A549 (cell line): ENCODE data around the gene ATF5. TPM values are rescaled to one million over a fixed set of nuclear protein-coding genes. Genes with fewer than 3 reads are reported as not detected.

Experiments
- ATAC-seq, 2 experiments: fragments of 200-7000 bp in 1 of 2; fragments of >200 bp in 1 of 2; cut with Nextera tagmentation in 1 of 2; cut with Tn5 transposase in 1 of 2; 3 replicates each; pipeline versions ENCODE4 v1.8.0 to v1.9.1; 2018 to 2020; ENCODE audit warnings: mild to moderate bottlenecking in 1 of 2, moderate library complexity in 1 of 2
- CTCF ChIA-PET: fragments of 300-600 bp; sonication (Branson Sonifier 250); formaldehyde crosslinking; extraction: SDS; loops from one replicate; lab custom pipeline; 2021; ENCODE audit warnings: antibody characterized with exemption, inconsistent platforms; lab: Yijun Ruan, JAX
- POLR2A ChIA-PET: fragments of 350-600 bp; formaldehyde crosslinking; extraction: SDS; loops from one replicate; lab custom pipeline; 2021; ENCODE audit warnings: antibody characterized with exemption, inconsistent platforms; lab: Yijun Ruan, JAX
- DNase-seq, 2 experiments: peaks; one replicate each; pipeline versions ENCODE4 v3.0.0 to v3.0.0-alpha.2; 2011 to 2016; ENCODE audit warnings: low read depth in 1 of 2, low spot score in 1 of 2
- FAIRE-seq: peaks from 2 replicates; lab custom pipeline; 2011; peaks lifted over from hg19 to GRCh38; lab: Jason Lieb, UNC
- H3K27ac ChIP-seq, 2 experiments: fragments of >200 bp; sonication (Bioruptor Twin); formaldehyde crosslinking; 3 replicates each; pipeline ENCODE4 v1.5.1; 2016 to 2017
- H3K4me1 ChIP-seq: fragments of >200 bp; sonication (Bioruptor Twin); formaldehyde crosslinking; 3 replicates; pipeline ENCODE4 v1.6.1; 2016
- H3K4me2 ChIP-seq: fragments of >200 bp; sonication (Bioruptor Twin); formaldehyde crosslinking; 3 replicates; pipeline ENCODE4 v1.6.1; 2016
- H3K4me3 ChIP-seq: fragments of >200 bp; sonication (Bioruptor Twin); formaldehyde crosslinking; 3 replicates; pipeline ENCODE4 v1.5.1; 2016
- H3K9me3 ChIP-seq: fragments of >200 bp; sonication (Bioruptor Twin); formaldehyde crosslinking; 3 replicates; pipeline ENCODE4 v1.6.1; 2016
- CBX8 ChIP-seq: fragments of 200-600 bp; sonication (generic); IDR thresholded peaks from 2 replicates; pipeline ENCODE4 v1.6.1; 2016
- CHD2 ChIP-seq: fragments of 150-350 bp; IDR thresholded peaks from 2 replicates; pipeline ENCODE4 v1.6.1; 2014; ENCODE audit warnings: low read length; ENCODE audit not compliant: partially characterized antibody
- FOSB ChIP-seq: fragments of 250-450 bp; sonication (Bioruptor Pico); IDR thresholded peaks from 2 replicates; pipeline ENCODE4 v1.5.0; 2020; ENCODE audit warnings: mild to moderate bottlenecking, moderate library complexity
- FOSL2 ChIP-seq, 2 experiments: fragments of 450-650 bp in 1 of 2; fragments of >200 bp in 1 of 2; sonication (Bioruptor Twin) in 1 of 2; formaldehyde crosslinking; IDR thresholded peaks; 2 replicates each; pipeline versions ENCODE4 v1.5.0 to v1.6.1; 2016 to 2020; ENCODE audit warnings: mild to moderate bottlenecking in 1 of 2, moderate library complexity in 1 of 2
- GATA3 ChIP-seq: IDR thresholded peaks from 2 replicates; pipeline ENCODE4 v1.6.1; 2012; ENCODE audit warnings: borderline replicate concordance
- HMGXB4 ChIP-seq: fragments of 250-450 bp; sonication (Bioruptor Pico); IDR thresholded peaks from 2 replicates; pipeline ENCODE4 v1.5.0; 2021; ENCODE audit warnings: mild to moderate bottlenecking, moderate library complexity, borderline replicate concordance
- JUN ChIP-seq, 2 experiments: fragments of >200 bp; sonication (Bioruptor Twin); formaldehyde crosslinking; IDR thresholded peaks; 2 replicates in 1 of 2; 3 replicates in 1 of 2; pipeline ENCODE4 v1.6.1; 2016 to 2017
- KDM1A ChIP-seq: fragments of 200-600 bp; sonication (generic); IDR thresholded peaks from 2 replicates; pipeline ENCODE4 v1.6.1; 2016; ENCODE audit warnings: low read depth, mild to moderate bottlenecking
- MAX ChIP-seq: IDR thresholded peaks from 2 replicates; pipeline ENCODE4 v1.6.1; 2012
- PHF8 ChIP-seq: fragments of 200-600 bp; sonication (generic); IDR thresholded peaks from 2 replicates; pipeline ENCODE4 v1.6.1; 2016; ENCODE audit warnings: low read depth, mild to moderate bottlenecking, antibody characterized with exemption, moderate library complexity, borderline replicate concordance
- RAD21 ChIP-seq, 2 experiments: fragments of >200 bp in 1 of 2; sonication (Bioruptor Twin) in 1 of 2; formaldehyde crosslinking in 1 of 2; IDR thresholded peaks in 1 of 2; conservative IDR thresholded peaks in 1 of 2; 2 replicates in 1 of 2; 3 replicates in 1 of 2; pipeline ENCODE4 v1.6.1; 2012 to 2018; ENCODE audit warnings: inconsistent platforms in 1 of 2
- RCOR1 ChIP-seq: fragments of 150-350 bp; IDR thresholded peaks from 2 replicates; pipeline ENCODE4 v1.6.1; 2014; ENCODE audit warnings: antibody characterized with exemption, low read length, low read depth
- RFX5 ChIP-seq: fragments of 450-650 bp; IDR thresholded peaks from 2 replicates; pipeline ENCODE4 v1.7.1; 2014; ENCODE audit warnings: antibody characterized with exemption, mild to moderate bottlenecking, moderate library complexity
- SREBF2 ChIP-seq: fragments of 450-650 bp; IDR thresholded peaks from 2 replicates; pipeline ENCODE4 v1.6.1; 2014; ENCODE audit warnings: mild to moderate bottlenecking, moderate library complexity
- TFCP2L1 ChIP-seq: fragments of 250-450 bp; sonication (Bioruptor Pico); IDR thresholded peaks from 2 replicates; pipeline ENCODE4 v1.5.0; 2021; ENCODE audit warnings: mild to moderate bottlenecking
- ZFP36 ChIP-seq: fragments of 450-650 bp; IDR thresholded peaks from 2 replicates; pipeline ENCODE4 v1.6.1; 2014; ENCODE audit warnings: borderline replicate concordance; ENCODE audit not compliant: partially characterized antibody
- ZNF302 ChIP-seq: fragments of 250-450 bp; sonication (Bioruptor Pico); IDR thresholded peaks from 2 replicates; pipeline ENCODE4 v1.9.0; 2021; ENCODE audit warnings: inconsistent platforms, mild to moderate bottlenecking, moderate library complexity
- ZSCAN20 ChIP-seq: fragments of 250-450 bp; sonication (Bioruptor Pico); IDR thresholded peaks from 2 replicates; pipeline ENCODE4 v1.8.0; 2022; ENCODE audit warnings: mild to moderate bottlenecking, moderate library complexity
- WGBS: methylation state at CpG from one replicate; pipeline ENCODE4 v1.1.6; 2017; ENCODE audit errors: missing lambda C conversion rate; 5-methylcytosine and 5-hydroxymethylcytosine counted together
- polyA plus RNA-seq, 4 experiments: library from polyadenylated mRNA; depleted of rRNA in 3 of 4; stranded (reverse); fragments of >200 nt; fragmentation: RNase III in 1 of 4; extraction: RNeasy Plus Mini Kit Qiagen cat#74134 plus additional on column Dnase treatment in 1 of 4; gene quantifications; 2 replicates in 3 of 4; 3 replicates in 1 of 4; pipeline ENCODE4 v1.2.3, GENCODE V29; 2011 to 2017
- TF ChIP-seq, protein P1 (sequence below): IDR thresholded peaks from 2 replicates; pipeline ENCODE4 v1.6.1; 2012
- TF ChIP-seq, protein P2 (sequence below): fragments of >200 bp; sonication (Bioruptor Twin); formaldehyde crosslinking; IDR thresholded peaks from 2 replicates; pipeline ENCODE4 v1.6.1; 2016
- TF ChIP-seq, protein P3 (sequence below): fragments of 150-350 bp; IDR thresholded peaks from 2 replicates; pipeline ENCODE4 v1.6.1; 2014; ENCODE audit warnings: low read depth, mild to moderate bottlenecking, low read length

The ATF5 gene
- polyA plus RNA-seq, 2 of the 4 experiments (the other 2 are of a cell fraction): 12.9 to 42.8 TPM

DNA sequence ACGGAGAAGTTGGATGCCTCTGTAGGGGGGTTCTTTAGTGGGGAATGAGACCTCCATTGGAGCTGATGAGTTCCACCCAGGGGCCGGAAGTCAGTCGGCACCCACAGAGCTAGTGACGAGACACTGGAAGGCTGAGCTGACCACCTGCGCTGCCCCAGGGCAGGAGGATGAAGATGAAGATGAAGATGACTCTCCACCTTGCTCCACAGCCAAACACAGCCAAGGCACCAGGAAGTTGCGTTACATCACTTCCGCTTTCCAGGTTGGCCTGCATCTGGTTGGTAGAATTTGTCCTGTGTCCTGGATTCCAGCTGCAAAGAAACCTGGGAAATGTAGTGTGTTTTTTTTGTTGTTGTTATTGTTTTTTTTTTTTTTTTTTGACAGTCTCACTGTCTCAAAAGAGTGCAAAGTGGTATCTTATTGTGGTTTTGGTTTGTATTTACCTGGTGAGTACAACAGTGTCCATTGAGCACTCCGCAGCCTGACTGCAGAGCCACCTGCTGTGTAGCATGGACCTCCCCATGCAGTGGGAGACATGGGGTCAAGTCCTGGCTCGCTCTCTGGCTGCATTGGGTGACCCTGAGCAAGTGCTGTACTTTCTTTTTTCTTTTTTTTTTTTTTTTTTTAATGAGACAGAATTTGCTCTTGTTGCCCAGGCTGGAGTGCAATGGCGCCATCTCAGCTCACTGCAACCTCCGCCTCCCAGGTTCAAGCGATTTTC, 49.6 kb upstream of the ATF5 start:
- H3K4me2 ChIP-seq: peak overlapping the region; percentile 90; the same call in 2 of the 3 replicates
- ChIA-PET POLR2A (interaction anchor here (0.8 kb wide), 1 partner anchor 10 kb away, joined by 3 read pairs; no protein-coding TSS in a partner anchor), CTCF (interaction anchor here (2.3 to 3.8 kb wide), 2 partner anchors 10 to 58 kb away, joined by 7 to 24 read pairs; no protein-coding TSS in a partner anchor)
- ATAC-seq: no peak
- peaks cover 21% of the 10 kb centered on the region for H3K4me1 ChIP-seq
- WGBS: 92% methylated on average over 12 of the region's 12 CpGs
- peaks cover 10% of the 10 kb centered on the region for H3K9me3 ChIP-seq
- DNase-seq: peak in 1 of 2 experiments; percentile 73
- no peak overlapping the region for H3K4me3 ChIP-seq
- TF ChIP-seq PHF8 (no peak), TFCP2L1 (CRISPR knock-in tag) (no peak), MAX (no peak), KDM1A (no peak), CHD2 (no peak), RFX5 (no peak), ZSCAN20 (CRISPR knock-in tag) (no peak), JUN (IDR thresholded peaks at IDR 0.05) (no peak)
- H3K27ac ChIP-seq: peak overlapping the region in 1 of 2 experiments; percentile 98; a peak in 1 of 6 replicates
- FAIRE-seq: no peak

DNA sequence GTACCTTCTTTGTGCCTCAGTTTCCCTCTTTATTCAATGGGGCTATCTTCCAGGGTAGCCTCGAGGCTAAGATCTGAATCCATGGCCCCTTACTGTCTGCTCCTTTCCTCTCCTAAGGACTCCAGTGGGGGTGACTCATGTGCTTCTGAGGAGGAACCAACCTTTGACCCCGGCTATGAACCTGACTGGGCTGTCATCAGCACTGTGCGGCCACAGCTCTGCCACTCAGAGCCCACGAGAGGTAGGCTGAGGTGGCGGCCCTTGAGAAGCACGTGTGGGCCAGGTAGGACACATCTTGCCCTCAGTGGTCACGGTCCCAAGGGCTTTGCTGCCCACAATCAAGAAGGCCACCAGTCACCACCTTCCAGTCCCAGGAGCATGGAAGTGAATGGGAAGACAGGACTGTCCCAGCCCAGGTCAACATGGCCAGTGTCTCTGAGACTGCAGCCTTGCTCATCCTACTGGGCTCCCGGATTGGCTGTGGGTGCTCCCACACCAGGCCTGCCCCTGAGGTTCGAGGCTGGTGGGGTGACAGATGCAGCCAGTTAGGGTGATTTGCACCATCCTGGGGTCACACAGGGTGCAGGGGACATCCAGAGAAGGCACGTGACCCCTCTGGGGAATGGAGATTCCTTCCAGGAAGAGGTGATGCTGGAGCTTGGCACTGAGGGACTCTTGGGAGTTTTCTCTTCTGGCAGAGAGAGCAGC, 48.7 kb upstream of the ATF5 start:
- H3K4me3 ChIP-seq: no peak overlapping the region
- POLR2A ChIA-PET: no interaction called here
- ATAC-seq: no peak
- peaks cover 14% of the 10 kb centered on the region for H3K4me1 ChIP-seq
- DNase-seq: no peak
- H3K27ac ChIP-seq: no peak overlapping the region
- no peak for FAIRE-seq
- CTCF ChIA-PET: interaction anchor here (2.3 to 3.8 kb wide), 2 partner anchors 9 to 57 kb away, joined by 7 to 24 read pairs; no protein-coding TSS in a partner anchor
- H3K4me2 ChIP-seq: no peak overlapping the region
- 90% methylated on average over 7 of the region's 10 CpGs for WGBS
- H3K9me3 ChIP-seq: peaks cover 10% of the 10 kb centered on the region
- TF ChIP-seq ZFP36 (no peak), ZNF302 (no peak), PHF8 (no peak), RAD21 (conservative IDR thresholded peaks at IDR 0.05 in 1 of 2, IDR thresholded peaks at IDR 0.05 in 1 of 2) (no peak), SREBF2 (no peak), FOSB (CRISPR knock-in tag) (no peak), MAX (no peak), RCOR1 (no peak), ZSCAN20 (CRISPR knock-in tag) (no peak), CBX8 (no peak), FOSL2 (IDR thresholded peaks at IDR 0.05) (no peak), FOSL2 (CRISPR knock-in tag; IDR thresholded peaks at IDR 0.05) (no peak), GATA3 (no peak), HMGXB4 (CRISPR knock-in tag) (no peak)
- TF ChIP-seq, protein P1, sequence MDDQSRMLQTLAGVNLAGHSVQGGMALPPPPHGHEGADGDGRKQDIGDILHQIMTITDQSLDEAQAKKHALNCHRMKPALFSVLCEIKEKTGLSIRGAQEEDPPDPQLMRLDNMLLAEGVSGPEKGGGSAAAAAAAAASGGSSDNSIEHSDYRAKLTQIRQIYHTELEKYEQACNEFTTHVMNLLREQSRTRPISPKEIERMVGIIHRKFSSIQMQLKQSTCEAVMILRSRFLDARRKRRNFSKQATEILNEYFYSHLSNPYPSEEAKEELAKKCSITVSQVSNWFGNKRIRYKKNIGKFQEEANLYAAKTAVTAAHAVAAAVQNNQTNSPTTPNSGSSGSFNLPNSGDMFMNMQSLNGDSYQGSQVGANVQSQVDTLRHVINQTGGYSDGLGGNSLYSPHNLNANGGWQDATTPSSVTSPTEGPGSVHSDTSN: no peak
- TF ChIP-seq, protein P2, sequence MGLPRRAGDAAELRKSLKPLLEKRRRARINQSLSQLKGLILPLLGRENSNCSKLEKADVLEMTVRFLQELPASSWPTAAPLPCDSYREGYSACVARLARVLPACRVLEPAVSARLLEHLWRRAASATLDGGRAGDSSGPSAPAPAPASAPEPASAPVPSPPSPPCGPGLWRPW: no peak
- TF ChIP-seq, protein P3, sequence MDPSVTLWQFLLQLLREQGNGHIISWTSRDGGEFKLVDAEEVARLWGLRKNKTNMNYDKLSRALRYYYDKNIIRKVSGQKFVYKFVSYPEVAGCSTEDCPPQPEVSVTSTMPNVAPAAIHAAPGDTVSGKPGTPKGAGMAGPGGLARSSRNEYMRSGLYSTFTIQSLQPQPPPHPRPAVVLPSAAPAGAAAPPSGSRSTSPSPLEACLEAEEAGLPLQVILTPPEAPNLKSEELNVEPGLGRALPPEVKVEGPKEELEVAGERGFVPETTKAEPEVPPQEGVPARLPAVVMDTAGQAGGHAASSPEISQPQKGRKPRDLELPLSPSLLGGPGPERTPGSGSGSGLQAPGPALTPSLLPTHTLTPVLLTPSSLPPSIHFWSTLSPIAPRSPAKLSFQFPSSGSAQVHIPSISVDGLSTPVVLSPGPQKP: no peak
- TF ChIP-seq, all 56 proteins: peak for 0
